Esophagus muscularis mucosa (tissue), 4 donors: Measurements from ENCODE around the gene TGIF2. TPM values are rescaled to one million over a fixed set of nuclear protein-coding genes. Genes with fewer than 3 reads are reported as not detected.
A peak's percentile ranks its signal among the peaks of the same experiment; 100 is the strongest.

Experiments
- DNase-seq: peaks from one replicate; pipeline ENCODE4 v3.0.0-alpha.2; 2017; ENCODE audit errors: extremely low spot score
- H3K27ac ChIP-seq, 4 donors: fragments of 200-600 bp; sonication (generic); replicated peaks in 1 of 4; 1 replicate in 3 of 4; 2 replicates in 1 of 4; pipeline ENCODE4 v1.5.1; 2016 to 2019; ENCODE audit warnings: mild to moderate bottlenecking in 1 of 4
- H3K27me3 ChIP-seq, 4 donors: fragments of 200-600 bp; sonication (generic); one replicate each; pipeline versions ENCODE4 v1.5.1 to v1.6.0; 2016 to 2019
- H3K36me3 ChIP-seq, 4 donors: fragments of 200-600 bp; sonication (generic); one replicate each; pipeline ENCODE4 v1.5.1; 2016 to 2019
- H3K4me1 ChIP-seq, 4 donors: fragments of 200-600 bp; sonication (generic); one replicate each; pipeline ENCODE4 v1.5.1; 2016 to 2019
- H3K4me3 ChIP-seq, 4 donors: fragments of 200-600 bp; sonication (generic); 1 replicate in 2 of 4; 2 replicates in 2 of 4; pipeline ENCODE4 v1.5.1; 2016 to 2019; ENCODE audit warnings: mild to moderate bottlenecking in 4 of 4, moderate library complexity in 1 of 4
- H3K9me3 ChIP-seq, 4 donors: fragments of 200-600 bp; sonication (generic); 1 replicate in 3 of 4; 2 replicates in 1 of 4; pipeline ENCODE4 v1.5.1; 2016 to 2019
- EP300 ChIP-seq: sonication (generic); formaldehyde crosslinking; IDR thresholded peaks from one replicate; pipeline ENCODE4 v1.6.1; 2017; ENCODE audit warnings: antibody characterized with exemption
- POLR2A ChIP-seq: fragments of 450-650 bp; IDR thresholded peaks from one replicate; pipeline ENCODE4 v1.6.1; 2017; ENCODE audit warnings: antibody characterized with exemption, moderate library complexity, mild to moderate bottlenecking, low read depth
- POLR2AphosphoS5 ChIP-seq, 2 donors: sonication (generic); formaldehyde crosslinking; IDR thresholded peaks; one replicate each; pipeline ENCODE4 v1.6.1; 2017; ENCODE audit warnings: antibody characterized with exemption in 2 of 2
- WGBS: methylation state at CpG from one replicate; pipeline ENCODE4 v1.1.5; 2018; 5-methylcytosine and 5-hydroxymethylcytosine counted together
- intact Hi-C: fragments of 100-400 bp; cut with DNase I; formaldehyde crosslinking; loops from one replicate; pipeline ENCODE4 v1.15.1; 2023
- total RNA-seq, 4 donors: library from RNA; depleted of rRNA; stranded (reverse); fragments of >200 nt; gene quantifications; one replicate each; pipeline versions ENCODE4 v1.1.0 to v1.2.1, GENCODE V29; 2016
- TF ChIP-seq, protein P1 (sequence below), 3 experiments: fragments of 200-600 bp in 2 of 3; fragments of 450-650 bp in 1 of 3; sonication (generic) in 2 of 3; IDR thresholded peaks; one replicate each; pipeline ENCODE4 v1.5.1; 2017 to 2019; ENCODE audit warnings: antibody characterized with exemption in 3 of 3, mild to moderate bottlenecking in 2 of 3, moderate library complexity in 1 of 3

TGIF2 gene
- total RNA-seq, 4 donors from 2014 or later = 5.8 to 18.5 (median 10.6) TPM

GRCh38 chr20:36571564-36572504, 1.6 kb upstream of the TGIF2 start:
- 62% methylated on average over 17 of the region's 17 CpGs for WGBS
- intact Hi-C loops = no loop called here
- Histone ChIP-seq H3K27me3 (no peaks in the 10 kb centered on the region), H3K27ac (peak overlapping the region; percentile 90 to 95 (median 95)), H3K4me3 (peak overlapping the region in 1 of 4 donors; percentile 92), H3K9me3 (no peaks in the 10 kb centered on the region), H3K36me3 (no peaks in the 10 kb centered on the region), H3K4me1 (peaks cover 15 to 49% (median 40%) of the 10 kb centered on the region in 4 donors)
- DNase-seq = no peak
- TF ChIP-seq POLR2A = no peak

DNA sequence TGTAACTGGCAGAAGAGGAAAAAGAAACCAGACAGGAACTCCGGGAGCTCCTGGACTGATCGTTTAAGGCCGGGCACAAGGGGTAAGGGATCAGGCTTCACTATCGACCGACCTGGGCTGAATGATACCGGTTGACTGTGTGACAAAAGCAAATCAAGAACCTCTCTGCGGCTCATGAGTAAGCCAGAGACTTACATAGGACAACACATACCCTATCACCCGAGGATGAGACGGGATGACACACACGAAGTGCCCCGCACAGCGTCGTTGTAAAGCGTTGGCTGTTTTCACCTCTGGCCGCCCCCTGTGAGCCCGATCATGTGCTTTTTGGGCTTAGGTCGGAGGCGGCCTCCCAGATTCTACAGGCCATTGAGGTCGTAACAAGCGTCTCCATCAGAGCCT, 695 bp upstream of the TGIF2 start:
- H3K9me3 ChIP-seq = no peaks in the 10 kb centered on the region
- H3K27me3 ChIP-seq = no peaks in the 10 kb centered on the region
- peaks cover 15 to 49% (median 40%) of the 10 kb centered on the region in 4 donors for H3K4me1 ChIP-seq
- 31% methylated on average over 4 of the region's 20 CpGs for WGBS
- peak overlapping the region; percentile 90 to 95 (median 95) for H3K27ac ChIP-seq
- H3K4me3 ChIP-seq = peak overlapping the region; percentile 91 to 94 (median 92)
- no peak for TF ChIP-seq EP300
- TF ChIP-seq POLR2A = no peak
- TF ChIP-seq, protein P1, sequence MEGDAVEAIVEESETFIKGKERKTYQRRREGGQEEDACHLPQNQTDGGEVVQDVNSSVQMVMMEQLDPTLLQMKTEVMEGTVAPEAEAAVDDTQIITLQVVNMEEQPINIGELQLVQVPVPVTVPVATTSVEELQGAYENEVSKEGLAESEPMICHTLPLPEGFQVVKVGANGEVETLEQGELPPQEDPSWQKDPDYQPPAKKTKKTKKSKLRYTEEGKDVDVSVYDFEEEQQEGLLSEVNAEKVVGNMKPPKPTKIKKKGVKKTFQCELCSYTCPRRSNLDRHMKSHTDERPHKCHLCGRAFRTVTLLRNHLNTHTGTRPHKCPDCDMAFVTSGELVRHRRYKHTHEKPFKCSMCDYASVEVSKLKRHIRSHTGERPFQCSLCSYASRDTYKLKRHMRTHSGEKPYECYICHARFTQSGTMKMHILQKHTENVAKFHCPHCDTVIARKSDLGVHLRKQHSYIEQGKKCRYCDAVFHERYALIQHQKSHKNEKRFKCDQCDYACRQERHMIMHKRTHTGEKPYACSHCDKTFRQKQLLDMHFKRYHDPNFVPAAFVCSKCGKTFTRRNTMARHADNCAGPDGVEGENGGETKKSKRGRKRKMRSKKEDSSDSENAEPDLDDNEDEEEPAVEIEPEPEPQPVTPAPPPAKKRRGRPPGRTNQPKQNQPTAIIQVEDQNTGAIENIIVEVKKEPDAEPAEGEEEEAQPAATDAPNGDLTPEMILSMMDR (IDR thresholded peaks at IDR 0.05) = no peak
- no peak for TF ChIP-seq POLR2AphosphoS5 (IDR thresholded peaks at IDR 0.05)
- no peaks in the 10 kb centered on the region for H3K36me3 ChIP-seq
- intact Hi-C loops = no loop called here
- no peak for DNase-seq

GRCh38 chr20:36573798-36574365, 485 bp downstream of the TGIF2 start:
- WGBS = 0% methylated on average over 1 of the region's 53 CpGs
- Histone ChIP-seq H3K4me1 (peaks cover 15 to 49% (median 40%) of the 10 kb centered on the region in 4 donors), H3K9me3 (no peaks in the 10 kb centered on the region), H3K27ac (peak overlapping the region; percentile 90 to 95 (median 95)), H3K4me3 (peak overlapping the region; percentile 91 to 94 (median 92)), H3K36me3 (peaks cover 0 to 5% (median 3%) of the 10 kb centered on the region in 4 donors), H3K27me3 (no peaks in the 10 kb centered on the region)
- DNase-seq = no peak
- TF ChIP-seq POLR2A = no peak
- no peak for TF ChIP-seq EP300
- TF ChIP-seq, protein P1 (IDR thresholded peaks at IDR 0.05) = no peak
- TF ChIP-seq POLR2AphosphoS5 (IDR thresholded peaks at IDR 0.05) = no peak
- intact Hi-C loops = loop anchor here (2.0 kb wide), 1 partner anchor 31 kb away; the partner anchor contains the start of gene RAB5IF

DNA sequence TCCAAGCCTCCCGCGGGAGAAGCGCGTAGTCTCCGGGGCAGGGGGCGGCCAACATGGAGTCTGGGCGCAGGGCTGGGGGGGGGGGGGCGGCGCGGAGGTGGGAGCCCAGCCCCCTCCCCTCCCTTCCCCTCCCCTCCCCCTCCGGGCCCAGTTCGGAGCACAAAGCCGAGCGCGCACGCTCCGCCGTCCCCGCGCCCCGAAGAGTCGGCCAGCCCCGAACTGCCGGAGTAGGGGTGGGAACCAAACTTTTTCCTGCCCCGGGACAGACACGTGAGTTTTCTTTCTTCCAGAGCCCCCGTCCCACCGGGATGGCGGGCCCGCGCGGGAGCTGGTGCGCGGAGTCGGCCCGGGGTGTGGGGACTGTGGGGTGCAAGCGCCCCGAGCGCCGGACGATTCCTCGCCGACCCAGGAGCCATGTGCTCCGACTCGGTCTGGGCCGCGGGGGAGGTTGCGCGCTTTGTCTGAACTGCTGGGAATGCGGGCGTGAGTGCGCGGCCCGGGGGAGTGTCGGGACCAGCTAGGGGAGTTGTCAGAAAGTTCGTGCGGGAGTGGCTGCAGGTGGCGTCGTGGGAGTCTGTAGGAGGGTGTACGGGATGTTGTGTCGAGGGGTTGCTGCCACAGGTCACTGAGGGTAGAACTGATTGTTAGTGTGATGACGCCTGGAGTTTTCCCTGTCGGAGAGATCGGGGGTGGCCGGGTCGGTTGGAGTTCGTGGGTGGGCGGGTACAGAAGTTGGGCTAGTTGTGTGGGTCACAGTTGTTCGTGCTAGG, 1.2 kb downstream of the TGIF2 start:
- Histone ChIP-seq H3K9me3 (no peaks in the 10 kb centered on the region), H3K4me1 (peaks cover 15 to 49% (median 40%) of the 10 kb centered on the region in 4 donors), H3K36me3 (peaks cover 2 to 11% (median 10%) of the 10 kb centered on the region in 4 donors), H3K27ac (peak overlapping the region; percentile 90 to 95 (median 95)), H3K4me3 (peak overlapping the region; percentile 91 to 94 (median 92)), H3K27me3 (no peaks in the 10 kb centered on the region)
- DNase-seq = no peak
- TF ChIP-seq POLR2AphosphoS5 (IDR thresholded peaks at IDR 0.05) (peak in 1 of 2 donors; percentile 28), POLR2A (no peak)
- TF ChIP-seq, protein P1 (IDR thresholded peaks at IDR 0.05) = peak in 1 of 3 experiments; percentile 3
- intact Hi-C loops = loop anchor here (2.0 kb wide), 1 partner anchor 30 kb away; the partner anchor contains the start of gene RAB5IF
- WGBS = 2% methylated on average over 19 of the region's 69 CpGs
